Measurements from ENCODE around the gene ASCC2. TPM values are rescaled to one million over a fixed set of nuclear protein-coding genes. Genes with fewer than 3 reads are reported as not detected.

Gene ASCC2
- total and polyA plus RNA-seq, 2 of the 4 experiments (the other 2 are of a cell fraction) = 40.0 to 62.2 TPM

GRCh38 chr22:29772170-29772641 is 65.9 kb downstream of the ASCC2 start:
- Histone ChIP-seq H3K27ac (ENCODE audit: insufficient read depth, low read length) (no peak overlapping the region), H3K9me3 (ENCODE audit: control insufficient read depth, insufficient read depth, low read length) (no peaks in the 10 kb centered on the region), H3K4me2 (ENCODE audit: low read depth, low read length) (no peak overlapping the region), H3K4ac (ENCODE audit: low read depth, low read length) (peak overlapping the region; percentile 74), H4K91ac (ENCODE audit: insufficient read depth, low read depth, low read length) (peak overlapping the region; percentile 26), H3K9ac (ENCODE audit: low read depth, low read length) (no peak overlapping the region), H2BK20ac (ENCODE audit: low read depth, low read length) (peak overlapping the region; percentile 17; the same call in 1 of the 2 replicates), H4K5ac (ENCODE audit: low read depth, low read length) (no peak overlapping the region; the same call in 1 of the 2 replicates), H2AK5ac (ENCODE audit: low read depth, low read length) (peak overlapping the region; percentile 27), H2AFZ (replicated peaks; ENCODE audit: low read length, poor library complexity) (peak overlapping the region; percentile 16), H3K18ac (ENCODE audit: low read depth, low read length) (no peak overlapping the region; the same call in 1 of the 2 replicates), H3K27me3 (ENCODE audit: control insufficient read depth, insufficient read depth, low read length) (no peaks in the 10 kb centered on the region), H2BK120ac (ENCODE audit: low read depth, low read length) (peak overlapping the region; percentile 47), H2AK9ac (replicated peaks; ENCODE audit: low read depth, low read length, poor library complexity) (peak overlapping the region; percentile 87), H3K14ac (replicated peaks; ENCODE audit: low read depth, low read length) (peak overlapping the region; percentile 7; the same call in 1 of the 2 replicates), H3K36me3 (ENCODE audit: control insufficient read depth, insufficient read depth, low read length) (peaks cover 12% of the 10 kb centered on the region), H3K4me3 (ENCODE audit: insufficient read depth, low read depth, low read length) (no peak overlapping the region), H4K8ac (ENCODE audit: low read depth in 2 of 2, low read length in 2 of 2) (peak overlapping the region in 1 of 2 experiments; percentile 53; a peak in 1 of 4 replicates), H3K23ac (ENCODE audit: low read depth, low read length) (no peak overlapping the region), H3K79me1 (ENCODE audit: low read depth in 1 of 2, low read length in 2 of 2) (peaks cover 13 to 38% of the 10 kb centered on the region in 2 experiments; a peak in 3 of 4 replicates), H2BK5ac (ENCODE audit: low read depth, low read length, poor library complexity, severe bottlenecking) (peak overlapping the region; percentile 21), H2BK15ac (ENCODE audit: low read depth, low read length) (no peak overlapping the region), H4K20me1 (ENCODE audit: insufficient read depth, low read length) (peaks cover 5% of the 10 kb centered on the region), H3K56ac (ENCODE audit: extremely low read depth, insufficient read depth, low read length) (no peak overlapping the region), H3K4me1 (ENCODE audit: control insufficient read depth, insufficient read depth, low read length) (peaks cover 10% of the 10 kb centered on the region; the same call in 1 of the 2 replicates), H3K9me1 (ENCODE audit: insufficient read depth, low read length) (no peaks in the 10 kb centered on the region)
- dilution Hi-C loops (cut with HindIII; ENCODE audit: low sequenced_read_pairs, unreplicated experiment) (no loop called here), in situ Hi-C loops (cut with MboI; ENCODE audit: low sequenced_read_pairs) (no loop called here), intact Hi-C loops (cut with micrococcal nuclease) (loop anchor here (1.0 to 2.0 kb wide), 3 partner anchors 67 to 317 kb away; partner anchors contain the start of gene ASCC2)
- BruUV-seq (replicated peaks) = no TSS peak
- DNase-seq (peak; percentile 76), ATAC-seq (ENCODE audit: low read depth) (peak; percentile 79)
- ChIA-PET POLR2A (ENCODE audit: unreplicated experiment) (interaction anchor here (1.2 kb wide), 1 partner anchor 10 kb away, joined by 4 read pairs; no protein-coding TSS in a partner anchor), CTCF (interaction anchor here (0.6 to 1.2 kb wide), 4 partner anchors 9 to 484 kb away, joined by 3 to 6 read pairs (median 4); no protein-coding TSS in a partner anchor)
- WGBS, 2 experiments (ENCODE audit: extremely low coverage in 2 of 2, insufficient read length in 1 of 2) = 0% methylated on average over 1 of the region's 5 CpGs; no CpG with 5 or more reads in 1 of the 2 experiments
- TF ChIP-seq CTCF (conservative IDR thresholded peaks at IDR 0.05; ENCODE audit: low read depth, low read length) = peak; percentile 61
- TF ChIP-seq RFX5 (IDR thresholded peaks at IDR 0.05; ENCODE audit: low read depth, low read length) = no peak
- no peak for TF ChIP-seq MAZ (IDR thresholded peaks at IDR 0.05; ENCODE audit: borderline replicate concordance, low read depth, low read length)
- no peak for TF ChIP-seq CEBPB (IDR thresholded peaks at IDR 0.05; ENCODE audit: low read depth, low read length)
- peak; percentile 40 for TF ChIP-seq SMC3 (IDR thresholded peaks at IDR 0.05; ENCODE audit: low read depth, low read length)
- TF ChIP-seq RCOR1 (IDR thresholded peaks at IDR 0.05; ENCODE audit: insufficient replicate concordance, low read length) = no peak
- TF ChIP-seq RAD21 (IDR thresholded peaks at IDR 0.05; ENCODE audit: low read length) = peak; percentile 59
- TF ChIP-seq FOS (IDR thresholded peaks at IDR 0.05; ENCODE audit: low read depth, low read length) = no peak
- no peak for TF ChIP-seq NFE2L2 (IDR thresholded peaks at IDR 0.05; ENCODE audit: low read depth, low read length)
- no peak for TF ChIP-seq BHLHE40 (IDR thresholded peaks at IDR 0.05; ENCODE audit: low read depth, low read length)
- no peak for TF ChIP-seq MAFK (IDR thresholded peaks at IDR 0.05; ENCODE audit: low read depth, low read length)
- no peak for TF ChIP-seq ELK1 (IDR thresholded peaks at IDR 0.05; ENCODE audit: borderline replicate concordance, low read depth, low read length)
- no peak for TF ChIP-seq MXI1 (IDR thresholded peaks at IDR 0.05; ENCODE audit: borderline replicate concordance, low read depth, low read length)
- TF ChIP-seq POLR2A (IDR thresholded peaks at IDR 0.05; ENCODE audit: low read depth, low read length) = no peak
- TF ChIP-seq USF2 (IDR thresholded peaks at IDR 0.05; ENCODE audit: low read depth, low read length) = no peak

Measured in IMR-90 (cell line).